Upper lobe of left lung (tissue), 6 donors: ENCODE results near the gene ADGRG1. TPM values are rescaled to one million over a fixed set of nuclear protein-coding genes. Genes with fewer than 3 reads are reported as not detected.

Experiments used
- ATAC-seq, 2 donors: fragments of 200-7000 bp; cut with Tn5 transposase; one replicate each; pipeline ENCODE4 v1.9.1; 2022; ENCODE audit warnings: mild to moderate bottlenecking in 2 of 2, moderate library complexity in 2 of 2; ENCODE audit not compliant: low FRiP score in 2 of 2
- DNase-seq, 2 donors: peaks; one replicate each; pipeline ENCODE4 v3.0.0-alpha.2; 2019 to 2020
- H3K27ac ChIP-seq, 4 donors: fragments of 200-600 bp; sonication (generic); one replicate each; pipeline ENCODE4 v1.5.1; 2016 to 2019
- H3K27me3 ChIP-seq, 4 donors: fragments of 200-600 bp; sonication (generic); one replicate each; pipeline ENCODE4 v1.5.1; 2017 to 2019
- H3K36me3 ChIP-seq, 4 donors: fragments of 200-600 bp; sonication (generic); one replicate each; pipeline ENCODE4 v1.5.1; 2016 to 2019
- H3K4me1 ChIP-seq, 4 donors: fragments of 200-600 bp; sonication (generic); one replicate each; pipeline ENCODE4 v1.5.1; 2018 to 2019
- H3K4me3 ChIP-seq, 4 donors: fragments of 200-600 bp; sonication (generic); one replicate each; pipeline ENCODE4 v1.5.1; 2017 to 2019; ENCODE audit warnings: mild to moderate bottlenecking in 2 of 4, moderate library complexity in 1 of 4
- H3K9me3 ChIP-seq, 4 donors: fragments of 200-600 bp; sonication (generic); one replicate each; pipeline ENCODE4 v1.5.1; 2018 to 2019
- CTCF ChIP-seq, 6 experiments: fragments of 450-650 bp in 4 of 6; fragments of 200-600 bp in 2 of 6; sonication (generic) in 2 of 6; IDR thresholded peaks; one replicate each; pipeline ENCODE4 v1.5.1; 2016 to 2019; ENCODE audit warnings: antibody characterized with exemption in 6 of 6
- EP300 ChIP-seq, 4 donors: sonication (generic); formaldehyde crosslinking; IDR thresholded peaks; one replicate each; pipeline ENCODE4 v1.5.1; 2017; ENCODE audit warnings: antibody characterized with exemption in 4 of 4, control low read depth in 2 of 4
- POLR2A ChIP-seq, 4 donors: fragments of 450-650 bp; IDR thresholded peaks; one replicate each; pipeline ENCODE4 v1.5.1; 2016 to 2017; ENCODE audit warnings: antibody characterized with exemption in 4 of 4, mild to moderate bottlenecking in 2 of 4
- POLR2AphosphoS5 ChIP-seq, 2 donors: sonication (generic); formaldehyde crosslinking; IDR thresholded peaks; one replicate each; pipeline ENCODE4 v1.5.1; 2017; ENCODE audit warnings: antibody characterized with exemption in 2 of 2
- WGBS, 2 donors: methylation state at CpG; one replicate each; pipeline ENCODE4 v1.1.5; 2017 to 2018; 5-methylcytosine and 5-hydroxymethylcytosine counted together
- total RNA-seq, 6 donors: library from RNA; depleted of rRNA in 4 of 6; stranded (reverse); fragments of >200 nt in 4 of 6; gene quantifications; one replicate each; pipeline versions ENCODE4 v1.1.0 to v1.2.1, GENCODE V29; 2016 to 2021
- donor health status: DM: no; HTN: no; CAD: no; lungs with moderate emphysema.
- donor health status: DM: no; HTN: yes; CAD: no; lungs with severe emphysema.

Gene ADGRG1
- total RNA-seq, 6 donors from 2014 or later = 34.6 to 89.3 (median 40.4) TPM

GRCh38 chr16:57651344-57652333 is 23.2 kb downstream of the ADGRG1 start:
- peaks cover 0 to 59% (median 28%) of the 10 kb centered on the region in 4 donors for H3K36me3 ChIP-seq

GRCh38 chr16:57652695-57653471 is 24.5 kb downstream of the ADGRG1 start:
- H3K27ac ChIP-seq = no peak overlapping the region
- TF ChIP-seq CTCF (IDR thresholded peaks at IDR 0.05) (no peak), POLR2AphosphoS5 (IDR thresholded peaks at IDR 0.05) (no peak), EP300 (IDR thresholded peaks at IDR 0.05) (no peak), POLR2A (IDR thresholded peaks at IDR 0.05) (no peak)
- DNase-seq = peak in 1 of 2 donors; percentile 63

More at GRCh38 chr16:57651344-57652333, 23.2 kb downstream of the ADGRG1 start:
- Histone ChIP-seq H3K27ac (no peak overlapping the region), H3K4me3 (no peak overlapping the region), H3K27me3 (no peaks in the 10 kb centered on the region), H3K9me3 (no peaks in the 10 kb centered on the region), H3K4me1 (peaks cover 14 to 23% (median 22%) of the 10 kb centered on the region in 4 donors)
- TF ChIP-seq POLR2A (IDR thresholded peaks at IDR 0.05) (no peak), EP300 (IDR thresholded peaks at IDR 0.05) (no peak), POLR2AphosphoS5 (IDR thresholded peaks at IDR 0.05) (no peak), CTCF (IDR thresholded peaks at IDR 0.05) (no peak)
- no peak for DNase-seq
- 88 to 92% methylated on average over 9 to 10 of the region's 10 CpGs for WGBS, 2 donors
- no peak for ATAC-seq

GRCh38 chr16:57653936-57654335 is 25.5 kb downstream of the ADGRG1 start:
- no peak overlapping the region for H3K4me3 ChIP-seq
- TF ChIP-seq CTCF (IDR thresholded peaks at IDR 0.05) (no peak), POLR2AphosphoS5 (IDR thresholded peaks at IDR 0.05) (no peak), POLR2A (IDR thresholded peaks at IDR 0.05) (no peak), EP300 (IDR thresholded peaks at IDR 0.05) (no peak)
- WGBS, 2 donors = 38 to 78% methylated on average over 3 to 16 of the region's 16 CpGs

More at GRCh38 chr16:57652695-57653471, 24.5 kb downstream of the ADGRG1 start:
- no peaks in the 10 kb centered on the region for H3K9me3 ChIP-seq
- peaks cover 0 to 69% (median 35%) of the 10 kb centered on the region in 4 donors for H3K36me3 ChIP-seq
- WGBS, 2 donors = 89 to 92% methylated on average over 13 to 23 of the region's 23 CpGs
- H3K4me1 ChIP-seq = peaks cover 8 to 11% (median 10%) of the 10 kb centered on the region in 4 donors
- H3K27me3 ChIP-seq = no peaks in the 10 kb centered on the region
- no peak for ATAC-seq
- no peak overlapping the region for H3K4me3 ChIP-seq

GRCh38 chr16:57656342-57656955 is 28.0 kb downstream of the ADGRG1 start:
- H3K4me1 ChIP-seq = no peaks in the 10 kb centered on the region
- ATAC-seq (no peak), DNase-seq (no peak)
- no peak overlapping the region for H3K27ac ChIP-seq
- TF ChIP-seq POLR2A (IDR thresholded peaks at IDR 0.05) (no peak), CTCF (IDR thresholded peaks at IDR 0.05) (no peak), POLR2AphosphoS5 (IDR thresholded peaks at IDR 0.05) (no peak), EP300 (IDR thresholded peaks at IDR 0.05) (no peak)
- WGBS, 2 donors = 81 to 85% methylated on average over 11 of the region's 11 CpGs
- no peaks in the 10 kb centered on the region for H3K9me3 ChIP-seq
- no peaks in the 10 kb centered on the region for H3K27me3 ChIP-seq
- no peak overlapping the region for H3K4me3 ChIP-seq
- H3K36me3 ChIP-seq = peaks cover 0 to 89% (median 51%) of the 10 kb centered on the region in 4 donors

More at GRCh38 chr16:57653936-57654335, 25.5 kb downstream of the ADGRG1 start:
- H3K36me3 ChIP-seq = peaks cover 0 to 79% (median 39%) of the 10 kb centered on the region in 4 donors
- no peak overlapping the region for H3K27ac ChIP-seq
- no peaks in the 10 kb centered on the region for H3K27me3 ChIP-seq
- peaks cover 0 to under 1% (median 0%) of the 10 kb centered on the region in 4 donors for H3K4me1 ChIP-seq
- DNase-seq (peak in 1 of 2 donors; percentile 79), ATAC-seq (no peak)
- H3K9me3 ChIP-seq = no peaks in the 10 kb centered on the region
